MM.1S (cell line): Measurements from ENCODE around the gene C1QTNF6.

Experiments used
- DNase-seq: peaks from one replicate; pipeline ENCODE4 v3.0.0-alpha.2; 2015
- H2AFZ ChIP-seq: fragments of 300-600 bp; sonication (generic); 2 replicates; pipeline ENCODE4 v1.6.0; 2016; ENCODE audit warnings: antibody characterized with exemption, low read length
- H3F3A ChIP-seq: fragments of 300-600 bp; sonication (generic); 2 replicates; pipeline ENCODE4 v1.6.1; 2016; ENCODE audit warnings: mild to moderate bottlenecking, antibody characterized with exemption, low read length, moderate library complexity, mixed read lengths; ENCODE audit not compliant: insufficient read depth
- H3K27ac ChIP-seq: fragments of 300-600 bp; sonication (generic); 2 replicates; pipeline ENCODE4 v1.5.1; 2016; ENCODE audit warnings: mild to moderate bottlenecking, low read length
- H3K27me3 ChIP-seq: fragments of 300-600 bp; sonication (generic); replicated peaks from 2 replicates; pipeline ENCODE4 v1.6.0; 2016; ENCODE audit warnings: low read length; ENCODE audit not compliant: insufficient read depth
- H3K36me3 ChIP-seq: fragments of 300-600 bp; sonication (generic); replicated peaks from 2 replicates; pipeline ENCODE4 v1.6.1; 2016; ENCODE audit warnings: mild to moderate bottlenecking, low read length, mixed read lengths; ENCODE audit not compliant: insufficient read depth
- H3K4me1 ChIP-seq: fragments of 300-600 bp; sonication (generic); 2 replicates; pipeline ENCODE4 v1.6.1; 2016; ENCODE audit warnings: low read length, mixed read lengths
- H3K4me2 ChIP-seq: fragments of 300-600 bp; sonication (generic); 2 replicates; pipeline ENCODE4 v1.6.0; 2016; ENCODE audit warnings: low read depth, low read length
- H3K4me3 ChIP-seq: fragments of 300-600 bp; sonication (generic); 2 replicates; pipeline ENCODE4 v1.5.1; 2016; ENCODE audit warnings: low read length, mixed read lengths
- H3K79me2 ChIP-seq: fragments of 300-600 bp; sonication (generic); 2 replicates; pipeline ENCODE4 v1.6.1; 2016; ENCODE audit warnings: mixed run types, low read length, mixed read lengths
- H3K9ac ChIP-seq: fragments of 300-600 bp; sonication (generic); 2 replicates; pipeline ENCODE4 v1.6.1; 2016; ENCODE audit warnings: low read length, mixed read lengths
- H3K9me2 ChIP-seq: fragments of 300-600 bp; sonication (generic); replicated peaks from 2 replicates; pipeline ENCODE4 v1.6.1; 2016; ENCODE audit warnings: mild to moderate bottlenecking, low read length, mixed read lengths; ENCODE audit not compliant: insufficient read depth
- H3K9me3 ChIP-seq: fragments of 300-600 bp; sonication (generic); replicated peaks from 2 replicates; pipeline ENCODE4 v1.6.1; 2016; ENCODE audit warnings: mild to moderate bottlenecking, low read length, mixed read lengths; ENCODE audit not compliant: insufficient read depth
- H4K20me1 ChIP-seq: fragments of 300-600 bp; sonication (generic); 2 replicates; pipeline ENCODE4 v1.6.1; 2016; ENCODE audit warnings: mild to moderate bottlenecking, low read length, moderate library complexity, mixed read lengths; ENCODE audit not compliant: insufficient read depth
- CTCF ChIP-seq: fragments of 300-600 bp; sonication (generic); IDR thresholded peaks from 2 replicates; pipeline ENCODE4 v1.5.1; 2016; ENCODE audit warnings: antibody characterized with exemption, low read length, mixed read lengths
- EZH2 ChIP-seq: fragments of 300-600 bp; sonication (generic); optimal IDR thresholded peaks from 2 replicates; pipeline ENCODE3; 2017; ENCODE audit warnings: low read depth, mild to moderate bottlenecking, antibody characterized with exemption, low read length, mixed read lengths
- EZH2phosphoT487 ChIP-seq: fragments of 300-600 bp; sonication (generic); IDR thresholded peaks from 2 replicates; pipeline ENCODE4 v1.6.1; 2018; ENCODE audit warnings: antibody characterized with exemption, low read length

Gene C1QTNF6

GRCh38 chr22:37165940-37166674 is 21.9 kb downstream of the C1QTNF6 start:
- Histone ChIP-seq H3K4me3 (no peak overlapping the region), H3K36me3 (no peaks in the 10 kb centered on the region), H3K9me3 (no peaks in the 10 kb centered on the region), H4K20me1 (no peaks in the 10 kb centered on the region), H3K9me2 (no peaks in the 10 kb centered on the region), H2AFZ (no peak overlapping the region), H3K4me2 (peak overlapping the region; percentile 69), H3K9ac (no peak overlapping the region), H3K27ac (no peak overlapping the region), H3K4me1 (peaks cover 27% of the 10 kb centered on the region), H3F3A (no peaks in the 10 kb centered on the region), H3K79me2 (no peaks in the 10 kb centered on the region), H3K27me3 (peaks cover 4% of the 10 kb centered on the region; the same call in 1 of the 2 replicates)
- no peak for DNase-seq
- TF ChIP-seq EZH2phosphoT487 (no peak), CTCF (no peak), EZH2 (no peak)

- H3K79me2 ChIP-seq: no peaks in the 10 kb centered on the region
- no peak overlapping the region for H3K4me2 ChIP-seq
- H3K36me3 ChIP-seq: no peaks in the 10 kb centered on the region
- DNase-seq: no peak
- H3K4me3 ChIP-seq: no peak overlapping the region
- peaks cover 27% of the 10 kb centered on the region for H3K4me1 ChIP-seq
- TF ChIP-seq EZH2phosphoT487 (no peak), CTCF (no peak), EZH2 (no peak)
- no peaks in the 10 kb centered on the region for H3K9me2 ChIP-seq
- H3K9ac ChIP-seq: no peak overlapping the region
- no peak overlapping the region for H2AFZ ChIP-seq
- H3K27me3 ChIP-seq: peaks cover 5% of the 10 kb centered on the region; the same call in 1 of the 2 replicates
- H3K27ac ChIP-seq: no peak overlapping the region
- no peaks in the 10 kb centered on the region for H3F3A ChIP-seq
- H3K9me3 ChIP-seq: no peaks in the 10 kb centered on the region
- no peaks in the 10 kb centered on the region for H4K20me1 ChIP-seq
Observed at GRCh38 chr22:37165066-37165465, 23.0 kb downstream of the C1QTNF6 start.

- H2AFZ ChIP-seq: no peak overlapping the region
- no peak overlapping the region for H3K27ac ChIP-seq
- no peak overlapping the region for H3K4me2 ChIP-seq
- no peaks in the 10 kb centered on the region for H3F3A ChIP-seq
- H3K9me2 ChIP-seq: no peaks in the 10 kb centered on the region
- H4K20me1 ChIP-seq: no peaks in the 10 kb centered on the region
- H3K4me3 ChIP-seq: no peak overlapping the region
- TF ChIP-seq EZH2 (no peak), CTCF (no peak), EZH2phosphoT487 (no peak)
- DNase-seq: no peak
- H3K36me3 ChIP-seq: no peaks in the 10 kb centered on the region
- H3K9me3 ChIP-seq: no peaks in the 10 kb centered on the region
- H3K4me1 ChIP-seq: peaks cover 27% of the 10 kb centered on the region
- H3K79me2 ChIP-seq: no peaks in the 10 kb centered on the region
- no peak overlapping the region for H3K9ac ChIP-seq
- H3K27me3 ChIP-seq: 0 out of 2 replicates have a peak, but pooled peaks cover 6% of the 10 kb centered on the region
Observed at GRCh38 chr22:37164505-37164887, 23.6 kb downstream of the C1QTNF6 start.
